Measurements from ENCODE around the gene PTOV1.

The PTOV1 gene

DNA sequence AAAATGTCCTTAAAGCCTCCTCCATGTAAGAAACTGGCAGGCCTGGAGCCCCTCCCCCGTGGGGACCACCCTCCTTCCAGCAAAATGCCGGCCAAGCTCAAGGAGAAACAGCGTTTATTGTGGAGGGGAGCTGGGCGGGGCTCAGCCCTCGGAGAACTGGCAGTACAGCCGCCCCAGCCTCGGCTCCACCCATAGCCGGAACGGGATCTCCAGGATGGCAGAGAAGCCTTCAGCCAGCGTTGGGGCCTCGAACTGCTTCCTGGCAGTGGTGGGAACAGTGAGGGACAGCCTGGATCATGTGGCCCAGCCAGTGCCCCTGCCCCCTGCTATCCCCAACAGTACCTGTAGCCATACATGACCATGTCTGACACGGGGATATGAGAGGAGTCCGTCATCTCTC lies 10.1 kb downstream of the PTOV1 start:
- DNase-seq = no peak

DNA sequence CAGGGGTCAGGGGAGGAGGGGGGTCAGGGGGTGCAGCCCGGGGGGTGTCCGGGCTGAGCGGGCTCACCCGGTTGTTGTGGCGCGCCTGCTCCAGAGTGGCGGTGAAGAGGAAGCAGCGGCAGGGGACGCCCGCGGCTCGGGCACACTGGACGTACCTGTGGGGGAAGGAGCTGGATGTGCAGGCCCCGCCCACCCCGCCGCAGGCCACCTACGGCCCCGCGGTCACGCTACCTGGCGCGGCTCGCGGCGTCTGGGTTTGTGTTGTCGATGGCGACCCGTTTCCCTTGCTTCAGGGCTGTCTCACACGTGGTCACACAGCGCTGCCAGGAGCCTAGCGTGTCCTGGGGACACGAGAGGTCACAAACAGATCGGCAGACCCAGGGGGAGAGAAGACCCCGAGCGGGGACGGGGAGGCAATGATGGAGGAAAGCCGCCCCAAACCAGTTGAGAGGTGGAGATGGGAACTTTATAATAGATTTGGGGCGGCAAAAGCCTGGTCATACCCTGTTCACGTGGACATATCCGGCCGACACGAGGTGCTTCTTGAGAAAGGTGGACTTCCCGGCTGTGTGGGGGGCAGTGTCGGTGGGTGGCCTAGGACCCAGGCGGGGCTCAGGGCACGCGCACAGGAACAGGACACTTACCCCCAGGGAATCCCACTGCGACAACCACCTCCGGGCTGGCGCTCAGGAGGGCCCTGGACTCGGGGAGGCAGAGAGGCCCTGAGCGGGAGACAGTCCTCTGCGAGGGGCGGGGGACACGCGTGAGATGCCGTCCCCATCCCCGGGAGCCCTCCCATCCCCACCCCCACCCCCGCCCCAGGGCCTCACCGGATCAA lies 10.8 kb downstream of the PTOV1 start:
- DNase-seq = no peak

DNA sequence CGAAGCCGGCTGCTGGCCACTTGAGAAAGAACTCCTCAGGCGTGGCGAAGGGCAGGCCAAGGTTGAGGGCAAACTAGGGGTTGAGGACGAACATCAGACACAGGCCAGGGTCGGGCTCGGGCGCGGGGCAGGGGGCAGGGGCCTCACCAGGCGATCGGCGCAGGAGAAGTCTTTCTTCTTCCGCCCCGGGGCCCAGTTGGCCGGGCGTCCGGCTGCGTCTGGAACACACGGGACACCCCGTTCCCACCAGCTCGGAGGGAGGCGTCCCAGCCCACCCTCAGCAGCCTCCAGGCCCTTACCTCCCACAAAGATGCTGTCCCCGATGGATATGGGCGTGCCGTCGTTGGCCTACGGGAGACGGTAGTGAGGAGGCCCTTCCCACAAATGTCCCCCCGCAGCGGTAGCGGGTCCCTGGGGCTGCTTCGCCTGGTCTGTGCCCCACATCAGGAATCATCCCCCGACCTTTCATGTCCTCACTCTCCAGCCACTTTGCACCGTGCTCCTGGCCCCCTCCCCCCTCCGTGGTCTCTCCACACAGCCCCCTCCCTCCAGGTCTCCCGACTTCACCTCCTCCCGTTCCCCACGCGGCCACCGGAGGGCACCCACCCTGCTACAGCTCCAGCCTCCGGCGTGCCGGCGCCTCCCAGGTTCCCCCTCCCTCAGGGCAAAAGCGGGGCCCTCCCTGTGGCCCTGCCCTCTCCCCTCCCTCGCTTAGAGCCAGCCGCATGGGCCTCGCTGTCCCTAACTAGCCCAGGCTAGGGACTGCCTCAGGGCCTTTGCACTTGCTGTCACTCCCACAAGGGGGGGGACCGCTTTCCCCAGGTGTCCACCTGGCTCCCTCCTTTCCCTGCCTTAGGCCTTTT lies 11.7 kb downstream of the PTOV1 start:
- no peak for DNase-seq

DNA sequence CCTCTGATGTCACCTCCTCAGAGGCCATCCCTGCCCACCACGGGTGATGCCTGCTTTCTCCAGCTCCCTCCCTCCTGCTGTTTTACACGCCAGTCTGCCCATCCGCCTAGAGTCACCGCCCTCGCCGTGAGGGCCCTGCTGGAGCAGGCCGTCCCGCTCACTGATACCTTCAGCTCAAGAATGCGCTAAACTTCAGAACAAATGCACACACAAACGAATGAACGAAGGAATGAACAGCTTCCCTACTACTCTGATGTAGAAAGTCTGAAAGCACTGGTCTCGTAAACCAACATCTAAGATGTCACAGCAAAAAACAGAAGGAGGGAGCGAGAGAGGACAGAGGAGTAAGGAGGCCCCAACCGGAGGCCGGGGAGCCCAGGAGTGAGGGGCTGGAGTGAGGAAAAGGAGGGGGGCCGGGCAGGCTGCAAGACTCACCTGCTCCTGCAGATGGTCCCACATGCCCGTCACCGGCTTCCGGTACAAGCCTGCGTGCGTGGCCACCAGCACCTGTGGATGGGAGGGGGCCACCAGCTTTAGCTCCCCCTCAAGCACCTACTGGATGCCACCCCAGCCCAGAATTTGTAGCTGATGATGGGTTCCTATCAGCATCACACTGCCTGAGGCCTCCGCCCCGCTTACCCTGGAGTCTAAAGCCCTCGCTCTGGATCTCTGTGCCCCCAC lies 12.4 kb downstream of the PTOV1 start:
- DNase-seq = no peak

DNA sequence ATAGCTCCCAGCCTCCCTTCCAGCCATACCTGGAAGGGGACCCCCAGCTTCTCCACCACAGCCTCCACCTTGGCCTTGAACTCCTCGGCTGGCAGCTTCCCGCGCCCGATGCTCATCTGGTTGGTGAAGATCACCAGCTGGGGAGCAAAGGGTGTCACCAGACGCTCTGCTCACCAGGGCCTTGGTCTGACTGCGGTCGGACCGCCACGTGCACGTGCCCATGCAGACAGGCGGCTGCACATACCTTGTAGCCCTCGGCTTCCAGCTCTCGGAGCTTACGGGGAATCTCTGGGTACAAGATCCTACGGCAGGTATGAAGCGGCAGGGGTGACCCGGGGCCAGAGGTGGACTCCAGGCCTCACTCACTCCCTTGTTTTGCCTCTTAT lies 13.0 kb downstream of the PTOV1 start:
- DNase-seq = no peak

DNA sequence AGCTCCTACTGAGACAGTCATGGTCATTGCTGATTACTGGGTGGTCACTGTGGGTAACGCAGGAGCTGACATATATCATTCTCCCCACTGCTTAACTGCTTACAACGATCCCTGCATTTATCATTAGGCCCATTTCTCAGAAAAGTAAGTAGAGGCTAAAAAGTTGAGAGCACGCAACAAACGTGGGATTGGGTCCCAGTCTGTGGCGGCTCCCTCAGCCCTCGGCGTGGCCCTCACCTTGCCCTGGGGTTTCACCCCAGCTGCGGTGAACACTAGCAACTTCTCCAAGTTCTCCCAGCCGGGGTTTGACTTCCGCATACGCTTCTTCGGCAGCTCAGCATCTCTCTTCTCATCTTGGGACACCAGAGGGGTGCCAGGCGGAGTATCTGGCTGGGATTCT lies 13.9 kb downstream of the PTOV1 start:
- no peak for DNase-seq

DNA sequence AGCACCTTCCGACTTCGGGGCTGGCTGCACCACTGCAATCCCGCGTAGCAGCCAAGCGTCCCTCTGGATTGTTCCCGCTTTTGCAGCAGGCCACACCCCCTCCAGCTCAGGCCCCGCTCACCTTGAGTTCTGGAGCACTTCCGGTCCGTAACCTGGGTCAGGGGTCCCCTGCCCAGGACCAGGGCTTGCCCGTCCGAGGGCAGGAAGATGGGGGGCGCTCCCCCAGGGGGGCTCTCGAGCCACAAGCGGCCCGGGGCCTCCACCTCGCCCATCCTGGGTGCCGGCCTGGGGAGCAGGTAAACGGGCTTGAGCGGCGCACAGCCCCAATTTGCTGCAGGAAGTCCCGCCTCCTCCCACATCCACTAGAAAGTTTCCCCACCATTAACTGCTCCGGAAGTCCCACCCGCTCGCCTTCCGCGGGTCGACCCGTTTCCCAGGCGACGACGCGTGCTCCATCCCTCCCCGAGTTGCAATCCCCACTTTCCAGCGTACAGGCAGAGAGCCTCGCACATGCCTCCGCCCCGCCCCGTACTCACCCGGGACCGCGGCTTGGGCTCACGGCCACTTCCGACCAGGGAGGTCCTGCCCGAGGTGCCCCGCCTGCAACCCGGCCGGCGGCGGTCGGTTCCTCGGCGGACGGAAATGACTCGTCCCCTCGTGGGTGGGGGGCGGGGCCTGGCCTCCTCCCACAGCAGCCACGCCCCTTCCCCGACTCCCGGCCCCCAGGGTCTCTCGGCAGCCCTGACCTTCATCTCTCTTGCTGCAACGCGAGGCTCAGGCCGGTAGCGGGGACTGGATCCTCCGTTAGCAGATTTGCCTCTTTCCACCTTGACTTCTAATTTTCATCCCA lies 16.2 kb downstream of the PTOV1 start, which contains the start of gene PNKP:
Gene PNKP (minus strand): TSS at position 644 of the 850 bp plus-strand sequence. CDS start 372 bp downstream, at position 272.
- DNase-seq = peak; percentile 85

DNA sequence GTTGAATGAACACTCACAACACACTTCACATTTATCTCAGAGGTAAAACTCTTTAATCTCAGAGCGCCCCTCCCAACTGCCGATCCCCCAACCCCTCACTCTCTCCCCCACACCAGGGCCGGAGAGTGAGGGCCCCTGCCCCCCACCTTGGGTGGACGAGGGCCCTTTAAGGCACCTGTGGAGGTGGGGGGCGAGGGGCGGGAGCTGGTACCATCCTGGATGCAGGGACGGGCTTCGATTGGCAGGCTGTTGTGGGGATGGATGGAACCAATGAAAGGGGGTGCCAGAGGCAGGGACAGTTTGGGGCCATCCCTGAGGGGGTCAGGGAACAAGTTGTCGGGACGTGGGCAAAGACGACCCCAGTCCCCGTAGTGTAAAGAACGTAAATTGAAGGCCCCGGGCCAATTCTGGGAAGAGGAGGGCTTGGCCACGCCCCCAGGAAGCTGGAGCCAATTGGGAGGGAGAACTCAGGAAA lies 18.1 kb downstream of the PTOV1 start:
- no peak for DNase-seq

DNA sequence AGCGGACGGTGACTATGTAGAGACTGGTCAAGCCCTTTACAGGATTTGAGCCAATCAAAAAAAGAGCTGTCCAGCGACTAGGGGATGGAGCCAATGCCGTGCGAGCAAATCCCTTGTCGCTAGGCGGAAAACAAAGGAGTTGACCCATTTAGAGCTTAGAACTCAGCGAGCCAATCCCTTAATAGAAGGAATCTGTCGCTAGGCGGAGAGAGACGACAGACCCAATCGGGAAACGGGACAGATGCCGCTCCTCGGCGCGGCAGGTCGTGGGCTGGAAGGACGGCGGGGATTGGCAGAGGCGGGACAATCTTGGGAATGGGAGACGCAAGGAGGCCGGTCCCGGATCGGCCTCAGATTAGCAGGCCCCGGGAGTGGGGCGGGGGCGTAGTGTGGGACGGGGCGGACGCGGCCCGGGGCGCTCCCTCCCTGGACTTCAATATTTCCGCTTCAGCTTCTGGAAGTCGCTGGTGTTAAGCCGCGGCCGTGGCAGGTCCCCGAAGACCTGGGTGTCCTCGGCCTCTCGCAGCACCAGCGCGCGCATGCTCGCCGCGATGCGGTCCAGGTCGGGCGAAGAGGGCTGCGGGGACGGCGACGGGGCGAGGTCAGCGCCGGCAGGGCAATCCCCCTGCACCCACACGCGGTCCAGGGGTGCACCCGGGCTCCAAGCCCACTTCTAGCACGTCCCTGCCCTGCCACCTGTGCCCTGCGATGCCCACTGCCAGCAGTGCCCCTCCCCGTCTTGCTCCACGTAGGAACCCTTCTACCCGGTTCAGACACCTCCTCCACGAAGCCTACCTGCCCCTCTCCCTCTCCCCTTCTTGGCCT lies 18.7 kb downstream of the PTOV1 start:
- DNase-seq = peak; percentile 99

DNA sequence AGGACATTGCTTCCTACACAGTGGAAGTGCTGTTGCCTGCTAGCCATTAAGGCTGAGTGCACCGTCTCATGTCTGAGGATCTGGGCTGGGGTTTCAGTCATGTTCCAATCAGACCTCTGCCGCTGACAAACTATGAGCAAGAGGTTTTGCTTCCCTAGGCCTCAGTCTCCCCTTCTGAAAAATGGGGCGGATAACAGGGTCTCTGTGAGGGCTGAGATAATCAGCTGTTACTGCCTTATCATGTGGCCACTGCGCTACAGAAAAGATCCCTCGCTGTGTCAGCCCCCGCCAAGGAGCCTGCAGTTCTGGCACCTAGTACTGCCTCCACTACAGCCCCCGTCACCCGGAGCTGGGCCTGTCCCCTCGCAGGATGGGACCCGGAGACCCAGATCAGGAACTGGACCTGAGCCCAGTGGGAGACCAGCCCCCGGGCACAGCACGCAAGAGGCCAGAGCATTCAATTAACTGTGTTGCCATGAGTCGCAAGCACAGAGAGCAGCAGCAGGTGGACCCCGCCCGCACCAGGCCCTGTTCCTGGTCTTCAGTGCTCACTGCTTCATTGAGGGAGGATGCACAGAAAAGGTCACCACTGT lies 19.4 kb downstream of the PTOV1 start:
- no peak for DNase-seq

DNA sequence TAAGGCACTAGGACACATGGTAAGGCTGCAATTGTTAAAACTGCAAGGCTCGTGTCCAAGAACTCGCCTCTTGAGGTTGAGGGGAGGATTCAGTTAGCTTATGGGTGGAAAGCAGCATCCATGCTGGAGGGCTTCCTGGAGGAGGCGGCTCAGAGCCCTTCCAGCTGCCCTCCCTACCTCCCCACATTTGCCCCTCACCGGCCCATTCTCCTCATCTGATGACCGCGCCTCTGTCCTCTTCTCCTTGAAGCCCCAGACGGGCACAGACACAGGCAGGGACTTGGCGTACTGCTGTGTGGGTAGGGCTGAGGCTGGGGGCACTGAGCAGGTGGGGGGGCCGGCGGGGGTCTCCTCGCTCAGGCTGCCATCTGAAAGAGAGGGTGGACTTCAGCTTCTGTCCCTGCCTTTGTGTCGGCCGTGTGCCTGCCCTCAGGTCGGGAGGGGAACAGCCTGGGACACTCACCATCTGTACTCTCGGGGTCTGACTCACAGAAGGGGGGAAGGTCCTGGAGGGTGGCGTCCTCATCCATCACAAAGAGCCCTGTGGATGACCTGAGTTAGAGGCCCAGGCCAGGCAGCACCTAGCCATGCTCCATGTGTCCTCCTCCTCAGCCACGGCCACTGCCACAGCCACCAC lies 20.5 kb downstream of the PTOV1 start:
- DNase-seq = no peak

DNA sequence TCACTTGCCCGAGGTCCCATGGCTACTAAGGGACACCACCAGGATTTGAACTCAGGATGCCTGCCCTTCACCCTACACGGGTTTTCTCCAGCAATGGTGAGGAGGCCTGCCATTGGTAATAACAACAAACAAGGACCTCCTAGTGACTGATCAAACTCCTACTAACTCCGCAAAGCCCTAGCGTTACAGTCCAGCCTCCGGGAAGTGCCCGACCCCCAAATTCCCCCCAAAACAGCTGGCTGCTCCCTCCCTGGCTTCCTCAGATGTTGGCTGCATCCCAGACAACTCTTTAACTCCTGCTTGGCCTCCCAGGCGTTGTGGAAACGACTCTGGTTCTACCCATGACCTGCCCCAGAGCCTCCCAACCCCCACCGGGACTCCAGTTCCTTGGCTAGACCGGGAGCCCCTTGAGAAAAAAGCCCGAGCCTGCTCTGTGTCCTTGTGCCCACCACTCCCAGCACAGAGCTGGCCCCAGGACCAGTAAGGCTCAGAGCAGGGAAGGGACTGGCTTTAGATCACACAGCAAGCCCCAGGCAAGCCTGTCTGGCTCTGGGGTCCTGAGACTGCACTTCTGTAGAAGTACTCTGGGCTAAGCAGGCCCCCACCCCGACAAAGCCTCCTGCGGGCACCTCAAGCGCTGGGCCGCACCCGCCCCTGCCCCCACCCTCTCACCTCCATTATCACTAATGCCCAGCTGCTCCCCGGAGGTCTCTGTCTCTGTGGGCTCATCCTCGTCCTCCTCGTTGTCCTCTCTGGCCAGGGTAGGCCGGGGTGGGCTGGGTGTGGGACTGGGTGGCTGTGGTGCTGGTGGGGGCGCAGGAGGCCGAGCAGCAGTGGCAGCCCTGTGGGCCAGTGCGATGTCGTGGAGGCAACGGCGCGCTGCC lies 21.5 kb downstream of the PTOV1 start:
- no peak for DNase-seq

DNA sequence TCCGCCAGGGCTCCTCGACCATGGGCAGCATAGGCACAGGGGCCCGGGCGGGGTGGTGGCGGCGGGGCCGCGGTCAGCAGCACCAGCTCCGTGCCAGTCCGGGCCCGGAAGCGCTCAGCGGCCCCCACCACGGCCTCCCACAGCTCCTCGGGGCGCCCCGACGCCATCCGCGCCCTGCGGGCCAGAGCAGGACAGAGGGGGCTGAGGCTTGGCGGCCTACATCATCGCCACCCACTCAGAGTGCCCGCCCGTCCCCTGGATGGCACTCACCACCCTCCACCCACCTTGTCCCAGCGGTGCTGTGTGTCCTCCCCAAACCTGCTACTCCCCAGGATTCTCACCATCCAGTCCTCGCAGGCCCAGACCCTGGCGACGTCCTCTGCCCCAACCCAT lies 22.2 kb downstream of the PTOV1 start:
- DNase-seq = no peak

DNA sequence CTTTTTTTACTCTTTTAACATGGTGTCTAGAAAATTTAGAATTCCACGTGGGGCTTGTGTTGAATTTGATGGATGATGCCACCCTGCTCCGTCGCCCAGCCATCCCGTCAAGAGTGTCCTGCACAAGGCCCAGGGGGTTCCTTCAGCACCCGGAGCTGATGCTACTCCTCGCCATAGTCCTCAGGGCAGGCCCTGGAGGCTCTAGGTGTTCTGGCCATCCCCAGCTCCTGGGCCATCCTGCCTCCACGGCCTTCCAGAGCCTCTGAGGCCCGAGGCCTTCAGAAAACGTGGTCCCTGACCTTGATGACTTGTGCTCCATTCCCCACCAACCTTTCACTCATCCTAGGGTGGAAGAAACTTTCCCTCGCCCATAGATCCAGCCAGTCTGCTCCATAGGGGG lies 22.9 kb downstream of the PTOV1 start:
- no peak for DNase-seq

DNA sequence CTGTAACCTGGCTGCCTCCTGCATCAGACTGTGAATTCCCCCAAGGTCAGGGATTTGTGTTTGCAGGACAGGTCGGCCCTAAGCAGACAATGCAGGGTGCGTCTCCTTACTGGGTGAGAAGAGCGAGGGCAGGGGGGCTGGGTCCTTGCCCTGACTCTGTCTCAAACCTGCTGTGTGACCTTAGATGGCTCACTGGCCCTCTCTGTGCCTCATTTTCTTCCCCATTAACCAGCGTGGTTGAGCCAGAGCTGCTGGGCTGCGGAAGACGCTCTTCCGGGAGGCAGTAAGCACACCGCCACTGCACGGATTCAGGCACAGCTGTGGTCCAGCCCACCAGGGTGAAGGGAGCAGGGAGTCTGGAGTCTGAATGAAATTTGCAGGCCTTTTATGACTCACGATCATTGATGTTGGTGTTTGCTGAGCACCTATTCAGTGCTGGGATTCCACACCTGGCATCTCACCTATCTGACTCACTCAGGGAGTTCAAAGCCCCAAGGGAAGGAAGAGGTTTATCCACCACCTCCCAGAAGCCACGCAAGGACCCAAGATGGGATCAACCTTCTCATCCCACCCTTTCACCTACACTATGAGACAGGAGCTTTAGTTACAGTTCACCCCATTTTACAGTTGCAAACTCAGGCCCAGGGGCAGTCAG lies 23.7 kb downstream of the PTOV1 start:
- no peak for DNase-seq

DNA sequence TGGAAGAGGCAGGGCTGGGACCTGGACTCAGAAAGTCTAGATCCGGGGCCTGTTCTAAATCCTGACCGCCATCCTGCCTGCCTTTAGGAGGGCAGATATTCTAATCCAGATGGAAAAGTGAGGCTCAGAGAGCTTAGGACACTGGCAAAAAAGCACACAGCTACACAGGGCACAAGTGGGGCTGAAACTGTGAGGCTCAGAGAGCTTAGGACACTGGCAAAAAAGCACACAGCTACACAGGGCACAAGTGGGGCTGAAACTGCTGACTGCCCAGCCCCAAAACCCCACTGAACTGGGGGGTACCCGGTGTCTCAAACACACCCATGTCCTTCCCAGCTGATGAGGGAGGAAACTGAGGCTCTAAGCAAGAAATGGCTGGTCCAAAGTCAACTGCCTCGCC lies 24.2 kb downstream of the PTOV1 start:
- DNase-seq = no peak

DNA sequence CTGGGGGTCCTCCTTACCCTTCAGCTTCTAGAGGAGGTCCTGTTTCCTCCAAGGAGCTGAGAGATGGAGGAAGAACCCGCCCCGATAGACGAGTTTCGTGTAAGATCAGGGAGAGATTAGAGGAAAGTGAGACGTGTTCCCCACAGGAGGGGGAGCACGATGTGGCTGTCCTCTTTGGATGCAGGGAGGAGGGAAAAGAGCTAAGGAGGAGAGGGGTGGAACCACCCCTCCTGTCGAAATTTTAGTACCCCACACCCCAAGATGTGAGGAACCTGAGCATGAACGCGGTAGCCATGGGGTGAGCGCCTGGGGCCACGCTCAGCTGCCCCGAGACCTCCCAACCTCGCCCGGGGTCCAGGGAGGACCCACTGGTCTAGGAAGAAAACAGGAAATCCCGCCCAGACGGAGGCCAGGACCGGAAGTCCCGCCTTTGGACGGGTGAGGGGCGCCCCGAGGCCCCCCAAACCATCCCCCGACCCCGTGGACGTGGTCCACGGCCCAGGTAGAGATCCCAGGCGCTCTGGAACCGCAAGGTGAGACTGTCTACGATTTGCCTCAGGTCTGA lies 25.0 kb downstream of the PTOV1 start:
- peak; percentile 50 for DNase-seq

DNA sequence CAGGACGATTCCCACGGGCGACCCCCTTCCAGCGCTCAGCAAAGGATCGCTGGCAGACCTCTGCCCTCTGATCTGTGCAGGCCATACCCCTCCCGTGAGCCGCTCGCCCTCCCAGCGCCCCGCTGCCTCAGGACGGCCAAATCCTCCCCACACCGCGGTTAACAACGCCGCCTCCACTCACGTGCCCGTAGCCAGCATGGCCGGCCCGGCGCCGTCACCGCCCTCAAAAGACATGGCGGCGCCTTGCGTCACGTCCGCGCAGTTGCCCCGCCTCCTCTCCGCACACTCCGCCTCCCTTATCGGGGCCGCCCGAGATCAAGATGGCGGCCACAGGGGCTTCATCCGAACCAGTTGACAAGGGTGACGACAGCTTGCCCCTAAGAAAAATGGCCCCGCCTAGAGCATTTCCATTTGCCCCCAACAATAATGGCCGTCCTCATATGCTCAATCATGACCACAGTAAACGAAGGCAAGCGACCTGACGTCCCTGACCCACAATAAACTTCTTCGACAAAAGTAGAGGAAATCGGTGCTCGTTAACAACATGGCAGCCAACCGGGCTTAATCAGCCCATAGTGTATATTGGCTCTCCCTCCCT lies 25.6 kb downstream of the PTOV1 start:
- DNase-seq = peak; percentile 98
